COR-L47 (cell line): Measurements from ENCODE around the gene GH2.
"Not testable (repeated sequence)": the region's sequence is repeated elsewhere in the genome, so short reads cannot be mapped to it uniquely, and the experiment has no call there.

Experiments
- DNase-seq: peaks from one replicate; lab custom pipeline; 2025; lab: John Stamatoyannopoulos, UW

Gene GH2

GRCh38 chr17:63874061-63874626 lies 7.6 kb downstream of the GH2 start:
- DNase-seq: not testable (repeated sequence)

- DNase-seq: not testable (repeated sequence)
Observed at GRCh38 chr17:63873577-63873976, 8.2 kb downstream of the GH2 start, which contains the start of gene CSH2. Gene CSH2 (minus strand): TSS chr17:63873677. CDS start chr17:63873614, 63 bp downstream.

- not testable (repeated sequence) for DNase-seq
Observed at GRCh38 chr17:63871646-63872365, 9.9 kb downstream of the GH2 start.

GRCh38 chr17:63870292-63870665 lies 11.5 kb downstream of the GH2 start:
- not testable (repeated sequence) for DNase-seq

GRCh38 chr17:63869491-63870291 lies 12.1 kb downstream of the GH2 start:
- not testable (repeated sequence) for DNase-seq

- not testable (repeated sequence) for DNase-seq
Observed at GRCh38 chr17:63866625-63867024, 15.1 kb downstream of the GH2 start.

GRCh38 chr17:63859257-63859656 lies 22.5 kb downstream of the GH2 start:
- no peak for DNase-seq

- not testable (repeated sequence) for DNase-seq
Observed at GRCh38 chr17:63856425-63856824, 25.3 kb downstream of the GH2 start.

GRCh38 chr17:63855185-63855584 lies 26.6 kb downstream of the GH2 start:
- no peak for DNase-seq

- no peak for DNase-seq
Observed at GRCh38 chr17:63854709-63855108, 27.0 kb downstream of the GH2 start.

- DNase-seq: no peak
Observed at GRCh38 chr17:63853260-63853659, 28.5 kb downstream of the GH2 start.

- no peak for DNase-seq
Observed at GRCh38 chr17:63850401-63850800, 31.3 kb downstream of the GH2 start.

GRCh38 chr17:63848834-63849689 lies 32.7 kb downstream of the GH2 start:
- DNase-seq: peak; percentile 8

- DNase-seq: no peak
Observed at GRCh38 chr17:63847525-63848249, 34.1 kb downstream of the GH2 start.

GRCh38 chr17:63845509-63845908 lies 36.2 kb downstream of the GH2 start:
- DNase-seq: no peak

GRCh38 chr17:63843910-63844677 lies 37.6 kb downstream of the GH2 start:
- no peak for DNase-seq

GRCh38 chr17:63843387-63843888 lies 38.3 kb downstream of the GH2 start:
- not testable (repeated sequence) for DNase-seq

GRCh38 chr17:63842540-63843386 lies 39.0 kb downstream of the GH2 start, which contains the start of gene SMARCD2:
Gene SMARCD2 (minus strand): TSS chr17:63842685. CDS start chr17:63842674, 11 bp downstream.
- peak; percentile 100 for DNase-seq

GRCh38 chr17:63842173-63842539 lies 39.6 kb downstream of the GH2 start:
- DNase-seq: no peak
